Effector CD8-positive, alpha-beta T cell (primary cell): ENCODE data around the gene ARL16.

Source experiments
- DNase-seq: peaks from one replicate; lab custom pipeline; 2025; lab: John Stamatoyannopoulos, UW

The ARL16 gene

GRCh38 chr17:81666342-81667191 lies 17.0 kb downstream of the ARL16 start, which contains the start of the genes CCDC137 and OXLD1:
CCDC137 (plus strand) TSS chr17:81666737; CDS start chr17:81666767, 30 bp downstream.
OXLD1 (minus strand) TSS chr17:81666605; CDS start chr17:81666577, 28 bp downstream.
- DNase-seq = peak; percentile 84

GRCh38 chr17:81666092-81666341 lies 17.6 kb downstream of the ARL16 start:
- no peak for DNase-seq

DNA sequence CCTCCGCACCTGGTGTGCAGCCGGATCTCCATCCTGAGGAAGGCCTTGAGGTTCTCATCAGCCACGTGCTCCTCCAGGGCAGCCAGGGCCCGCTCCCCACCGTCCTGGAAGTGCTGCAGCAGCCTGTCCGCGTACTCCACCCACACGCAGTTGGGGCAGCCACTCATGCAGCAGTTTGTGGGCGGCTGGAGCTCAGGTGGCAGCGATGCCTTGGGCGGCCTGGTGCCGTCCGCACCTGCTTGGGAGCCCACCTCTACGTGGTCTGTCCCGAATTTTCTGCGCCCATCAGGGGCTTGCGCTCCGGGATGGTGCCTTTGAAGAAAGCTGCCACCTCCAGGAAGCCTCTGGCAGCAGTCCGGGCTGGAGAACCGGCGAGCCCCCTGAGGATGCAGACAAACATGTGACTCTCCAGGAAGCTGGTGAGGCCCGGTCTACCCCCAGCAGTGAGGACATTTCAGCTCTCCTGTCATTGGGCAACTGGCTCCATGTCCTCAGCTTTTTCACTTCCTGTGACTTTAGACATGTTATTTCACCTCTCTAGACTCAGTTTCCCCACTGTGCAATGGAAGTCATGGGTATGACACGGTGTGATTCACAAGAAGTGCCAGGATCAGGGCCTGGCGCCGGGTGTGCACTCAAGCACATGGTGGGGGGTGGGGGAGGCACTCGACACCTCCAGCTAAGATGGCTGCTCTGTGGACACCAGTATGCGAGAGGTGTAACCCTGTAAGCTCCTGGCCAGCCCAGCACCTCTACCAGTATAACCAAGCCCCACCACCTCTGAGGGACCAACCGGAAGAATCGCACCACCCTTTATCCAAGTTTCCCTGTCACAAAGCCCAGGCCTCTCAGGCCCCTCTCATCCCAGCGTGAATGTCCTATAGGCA lies 18.1 kb downstream of the ARL16 start:
- DNase-seq = no peak

- no peak for DNase-seq
Observed at GRCh38 chr17:81664051-81664470, 19.5 kb downstream of the ARL16 start.

- DNase-seq = no peak
Observed at GRCh38 chr17:81662002-81662401, 21.6 kb downstream of the ARL16 start.

DNA sequence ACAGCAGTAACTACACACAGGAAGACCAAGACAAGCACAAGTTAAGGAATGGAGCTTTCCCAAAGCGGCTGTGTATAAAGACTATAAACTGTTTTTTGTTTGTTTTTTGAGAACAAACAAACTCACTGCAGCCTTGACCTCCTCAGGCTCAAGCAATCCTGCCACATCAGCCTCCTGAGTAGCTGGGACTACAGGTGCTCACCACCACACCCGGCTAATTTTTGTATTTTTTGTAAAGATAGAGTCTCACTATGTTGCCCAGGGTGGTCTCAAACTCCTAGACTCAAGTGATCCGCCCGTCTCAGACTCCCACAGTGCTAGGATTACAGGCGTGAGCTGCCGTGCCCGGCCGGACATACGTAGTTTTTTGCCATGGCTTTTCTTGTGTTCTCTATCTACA lies 23.2 kb downstream of the ARL16 start:
- DNase-seq = no peak

DNA sequence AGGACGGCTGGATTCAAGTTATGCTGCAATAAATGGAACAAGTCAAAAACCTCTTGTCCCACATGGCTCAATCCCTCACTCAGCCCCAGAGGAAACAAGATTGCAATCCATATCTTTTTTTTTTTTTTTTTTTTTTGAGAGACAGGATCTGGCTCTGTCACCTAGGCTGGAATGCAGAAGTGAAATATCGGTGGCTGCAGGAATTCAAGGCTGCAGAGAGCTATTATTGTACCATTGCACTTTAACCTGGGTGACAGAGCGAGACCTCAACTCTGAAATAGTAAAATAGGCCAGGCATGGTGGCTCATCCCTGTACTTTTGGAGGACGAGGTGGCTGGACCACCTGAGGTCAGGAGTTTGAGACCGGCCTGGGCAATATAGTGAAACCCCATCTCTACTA lies 24.6 kb downstream of the ARL16 start:
- DNase-seq = no peak

- DNase-seq = no peak
Observed at GRCh38 chr17:81656835-81657234, 26.8 kb downstream of the ARL16 start.

GRCh38 chr17:81656118-81656743 lies 27.4 kb downstream of the ARL16 start, which contains the start of gene PDE6G:
PDE6G (minus strand) TSS chr17:81656542; CDS start chr17:81653305, 3,237 bp downstream.
- DNase-seq = no peak

GRCh38 chr17:81655378-81656117 lies 28.0 kb downstream of the ARL16 start:
- no peak for DNase-seq

DNA sequence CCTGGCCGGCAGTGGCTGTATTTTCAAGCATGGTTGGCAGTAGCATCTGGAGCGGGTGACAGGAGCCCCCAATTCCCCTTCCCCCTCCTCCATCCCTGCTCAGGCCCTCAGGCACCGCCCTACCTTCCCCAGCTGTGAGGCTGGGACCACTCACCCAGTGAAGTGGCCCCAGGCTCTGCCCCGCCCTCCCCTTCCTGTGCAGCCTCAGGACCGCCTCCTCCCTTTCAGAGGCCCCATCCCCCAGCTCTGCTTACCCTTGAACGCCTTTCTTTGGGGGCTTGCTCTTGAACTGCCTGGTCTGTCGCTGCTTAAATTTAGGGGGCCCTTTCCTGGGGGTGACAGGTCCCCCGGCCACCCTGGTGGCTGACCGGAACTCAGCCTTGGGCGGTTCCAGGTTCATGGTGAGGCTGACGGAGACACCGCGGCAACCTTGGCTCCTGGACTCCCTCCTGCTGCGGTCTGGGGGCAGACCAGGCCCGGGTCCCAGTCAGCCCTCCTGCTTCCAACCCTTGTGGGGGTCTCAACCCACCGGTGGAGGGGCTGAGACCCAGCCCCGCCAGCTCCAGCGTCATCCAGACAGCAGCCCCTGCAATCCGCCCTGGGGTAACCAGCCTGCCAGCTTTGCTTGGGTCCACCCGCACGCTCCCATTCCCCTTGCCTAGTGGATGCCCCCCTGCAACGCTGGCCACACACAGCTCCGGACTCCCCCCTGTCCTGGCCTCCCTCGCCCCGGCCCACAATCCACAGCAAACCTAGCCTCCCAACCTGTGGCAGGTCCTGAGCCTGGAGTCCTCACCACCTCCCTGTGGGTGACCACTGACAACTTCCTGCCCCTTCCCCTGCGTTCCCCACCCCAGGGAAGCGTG lies 30.5 kb downstream of the ARL16 start:
- peak; percentile 13 for DNase-seq

GRCh38 chr17:81651692-81652091 lies 31.9 kb downstream of the ARL16 start:
- no peak for DNase-seq

GRCh38 chr17:81650951-81651350 lies 32.6 kb downstream of the ARL16 start:
- DNase-seq = no peak

DNA sequence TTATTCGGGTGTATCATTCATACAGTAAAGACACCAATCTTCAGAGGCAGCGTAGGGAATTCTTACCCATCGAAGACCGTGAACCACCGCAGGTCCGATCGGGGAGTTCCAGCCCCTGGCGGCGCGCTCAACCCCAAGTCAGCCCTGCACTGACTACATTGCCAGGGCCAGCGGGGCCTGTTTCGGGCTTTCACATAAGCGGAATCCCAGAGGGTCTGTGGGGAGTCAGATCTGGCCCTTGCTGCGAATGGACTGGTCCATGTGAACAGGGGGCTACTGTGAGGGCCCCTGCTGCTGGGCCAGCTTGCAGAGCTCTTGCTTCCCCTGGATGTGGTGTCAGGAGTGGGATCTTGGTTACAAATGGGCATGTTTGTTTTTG lies 34.9 kb downstream of the ARL16 start:
- no peak for DNase-seq

- DNase-seq = no peak
Observed at GRCh38 chr17:81648013-81648706, 35.4 kb downstream of the ARL16 start.

- DNase-seq = no peak
Observed at GRCh38 chr17:81647640-81648012, 36.0 kb downstream of the ARL16 start.

GRCh38 chr17:81646869-81647600 lies 36.6 kb downstream of the ARL16 start:
- DNase-seq = no peak

GRCh38 chr17:81644976-81645952 lies 38.3 kb downstream of the ARL16 start:
- no peak for DNase-seq
